Breast epithelium (tissue), 3 donors: ENCODE results near the gene PHIP.

ENCODE experiments used
- CTCF ChIP-seq, 3 donors: fragments of 450-650 bp; IDR thresholded peaks; one replicate each; pipeline ENCODE4 v1.5.1; 2016 to 2017; ENCODE audit warnings: antibody characterized with exemption in 3 of 3, mild to moderate bottlenecking in 3 of 3, moderate library complexity in 3 of 3
- POLR2A ChIP-seq: fragments of 450-650 bp; IDR thresholded peaks from one replicate; pipeline ENCODE4 v1.6.1; 2016; ENCODE audit warnings: antibody characterized with exemption, mild to moderate bottlenecking, moderate library complexity
- POLR2AphosphoS5 ChIP-seq, 3 donors: sonication (generic); formaldehyde crosslinking; IDR thresholded peaks; one replicate each; pipeline ENCODE4 v1.6.1; 2017; ENCODE audit warnings: antibody characterized with exemption in 3 of 3

GRCh38 chr6:79066828-79067227 lies 11.2 kb downstream of the PHIP start:
- TF ChIP-seq POLR2A (no peak), CTCF (IDR thresholded peaks at IDR 0.05) (no peak), POLR2AphosphoS5 (IDR thresholded peaks at IDR 0.05) (no peak)
